Astrocyte (in vitro differentiated cells and primary cell): ENCODE measurements around the gene CD22.

Experiments used
- EZH2 ChIP-seq: IDR thresholded peaks from 2 replicates; pipeline ENCODE4 v1.6.1; 2012; ENCODE audit warnings: mild to moderate bottlenecking, low read length, inconsistent platforms; ENCODE audit not compliant: insufficient read depth
- TF ChIP-seq, protein P1 (sequence below): IDR thresholded peaks from 2 replicates; pipeline ENCODE4 v1.5.1; 2011; ENCODE audit warnings: low read depth, mild to moderate bottlenecking, inconsistent platforms, low read length, moderate library complexity; ENCODE audit not compliant: insufficient read depth

DNA sequence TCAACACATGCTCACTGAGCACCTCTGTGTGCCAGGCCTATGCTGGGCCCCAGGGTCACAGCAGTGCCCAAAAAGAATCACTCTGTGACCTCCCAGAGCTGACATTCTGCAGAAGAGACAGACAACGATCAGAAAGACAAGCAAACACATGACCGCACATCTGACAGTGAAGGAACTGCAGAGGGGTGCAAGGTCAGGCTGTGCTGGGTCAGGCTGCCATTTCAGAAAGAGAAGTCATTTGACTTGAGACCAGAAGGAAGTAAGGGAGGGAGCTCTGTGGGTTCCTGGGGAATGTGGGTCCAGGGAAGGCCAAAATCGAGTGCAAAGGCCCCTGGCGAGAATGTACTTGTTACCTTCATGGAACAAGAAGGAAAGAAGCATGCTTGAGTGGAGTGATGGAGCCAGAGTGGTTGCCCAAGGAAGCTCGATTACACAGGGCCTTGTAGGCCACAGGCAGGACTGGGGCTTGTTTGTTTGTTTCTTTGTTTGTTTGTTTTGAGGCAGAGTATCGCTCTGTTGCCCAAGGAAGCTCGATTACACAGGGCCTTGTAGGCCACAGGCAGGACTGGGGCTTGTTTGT, 11.4 kb upstream of the CD22 start:
- TF ChIP-seq, protein P1, sequence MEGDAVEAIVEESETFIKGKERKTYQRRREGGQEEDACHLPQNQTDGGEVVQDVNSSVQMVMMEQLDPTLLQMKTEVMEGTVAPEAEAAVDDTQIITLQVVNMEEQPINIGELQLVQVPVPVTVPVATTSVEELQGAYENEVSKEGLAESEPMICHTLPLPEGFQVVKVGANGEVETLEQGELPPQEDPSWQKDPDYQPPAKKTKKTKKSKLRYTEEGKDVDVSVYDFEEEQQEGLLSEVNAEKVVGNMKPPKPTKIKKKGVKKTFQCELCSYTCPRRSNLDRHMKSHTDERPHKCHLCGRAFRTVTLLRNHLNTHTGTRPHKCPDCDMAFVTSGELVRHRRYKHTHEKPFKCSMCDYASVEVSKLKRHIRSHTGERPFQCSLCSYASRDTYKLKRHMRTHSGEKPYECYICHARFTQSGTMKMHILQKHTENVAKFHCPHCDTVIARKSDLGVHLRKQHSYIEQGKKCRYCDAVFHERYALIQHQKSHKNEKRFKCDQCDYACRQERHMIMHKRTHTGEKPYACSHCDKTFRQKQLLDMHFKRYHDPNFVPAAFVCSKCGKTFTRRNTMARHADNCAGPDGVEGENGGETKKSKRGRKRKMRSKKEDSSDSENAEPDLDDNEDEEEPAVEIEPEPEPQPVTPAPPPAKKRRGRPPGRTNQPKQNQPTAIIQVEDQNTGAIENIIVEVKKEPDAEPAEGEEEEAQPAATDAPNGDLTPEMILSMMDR = no peak
- TF ChIP-seq EZH2 = no peak
